GM13976 (cell line): ENCODE data around the gene SPAG16.
A peak's percentile ranks its signal among the peaks of the same experiment; 100 is the strongest.

Experiments used
- DNase-seq: peaks from one replicate; pipeline ENCODE4 v3.0.0; 2012; ENCODE audit warnings: low spot score
- CTCF ChIP-seq: IDR thresholded peaks from 2 replicates; pipeline ENCODE4 v1.5.1; 2012; ENCODE audit warnings: borderline replicate concordance, mild to moderate bottlenecking; ENCODE audit not compliant: insufficient read depth; ENCODE audit errors: extremely low read depth, missing control alignments, control extremely low read depth
- in situ Hi-C: fragments of 300-500 bp; cut with MboI; formaldehyde crosslinking; loops from one replicate; pipeline ENCODE4 v1.12.0; 2022; ENCODE audit warnings: low sequenced_read_pairs, mixed read lengths, inconsistent platforms; ENCODE audit not compliant: unreplicated experiment

SPAG16 gene

GRCh38 chr2:214297423-214297822 lies 1013.2 kb downstream of the SPAG16 start:
- no peak for TF ChIP-seq CTCF
- DNase-seq, result no peak
- in situ Hi-C loops, result no loop called here

GRCh38 chr2:214310319-214310718 lies 1026.1 kb downstream of the SPAG16 start:
- DNase-seq, result no peak
- peak; percentile 16 for TF ChIP-seq CTCF
- in situ Hi-C loops, result no loop called here

- in situ Hi-C loops, result no loop called here
- no peak for TF ChIP-seq CTCF
- no peak for DNase-seq
These were observed 1026.8 kb downstream of the SPAG16 start for GRCh38 chr2:214311031-214311533.

- in situ Hi-C loops, result no loop called here
- no peak for DNase-seq
- no peak for TF ChIP-seq CTCF
These were observed 1027.9 kb downstream of the SPAG16 start for GRCh38 chr2:214311931-214312749.

- in situ Hi-C loops, result no loop called here
- no peak for TF ChIP-seq CTCF
- no peak for DNase-seq
These were observed 1031.1 kb downstream of the SPAG16 start for GRCh38 chr2:214315324-214315723.

- in situ Hi-C loops, result no loop called here
These were observed 1035.9 kb downstream of the SPAG16 start for GRCh38 chr2:214320211-214320610.

More at GRCh38 chr2:214320211-214320610, 1035.9 kb downstream of the SPAG16 start:
- no peak for TF ChIP-seq CTCF
- DNase-seq, result no peak
